ENCODE results near the gene TNFSF12. TPM values are rescaled to one million over a fixed set of nuclear protein-coding genes. Genes with fewer than 3 reads are reported as not detected.

Gene TNFSF12
- total and polyA plus RNA-seq, 9 of the 15 experiments (the other 6 are each of a cell fraction or from before 2014, with no cell fraction given) = 0.03 to 0.95 (median 0.19) TPM; not detected in 3

- TF ChIP-seq ZNF512 (tag; IDR thresholded peaks at IDR 0.05) = no peak
- TF ChIP-seq NFE2 (IDR thresholded peaks at IDR 0.05; ENCODE audit: low read depth) = peak; percentile 63
- TF ChIP-seq BMI1 (IDR thresholded peaks at IDR 0.05; ENCODE audit: low read length) = no peak
These were observed 38.7 kb downstream of the TNFSF12 start (continued) for GRCh38 chr17:7587420-7588151.

- TF ChIP-seq RBFOX2 (IDR thresholded peaks at IDR 0.05; ENCODE audit: low read depth, low read length) = peak; percentile 31; the same call in 1 of the 2 replicates
- TF ChIP-seq POLR2G (IDR thresholded peaks at IDR 0.05; ENCODE audit: low read depth, low read length) = peak; percentile 22; the same call in 1 of the 2 replicates
- no peak for TF ChIP-seq ZNF143 (CRISPR knock-in tag; IDR thresholded peaks at IDR 0.05)
- POLR2A ChIA-PET = interaction anchor here (1.0 to 1.7 kb wide), 5 partner anchors 8 to 115 kb away, joined by 3 to 6 read pairs (median 3); partner anchors contain the start of gene CD68
- no peak for ATAC-seq
- in situ Hi-C loops (cut with MboI) (no loop called here), intact Hi-C loops (cut with micrococcal nuclease) (loop anchor here (5.0 kb wide), 1 partner anchor 99 kb away; the partner anchor contains the start of genes TP53 and WRAP53)
- no peak for FAIRE-seq
- Histone ChIP-seq H3K4me3 (no peak overlapping the region), H3K9me3 (replicated peaks; ENCODE audit: control insufficient read depth, insufficient read depth, low read depth, low read length) (no peaks in the 10 kb centered on the region), H3K79me2 (ENCODE audit: control insufficient read depth, insufficient read depth, low read length) (peaks cover 50% of the 10 kb centered on the region), H3K4me2 (ENCODE audit: insufficient read depth, low read length) (peak overlapping the region; percentile 63), H3K27ac (ENCODE audit: extremely low read depth, low read depth, low read length) (peak overlapping the region; percentile 71; the same call in 2 of the 3 replicates), H3K9me1 (ENCODE audit: control insufficient read depth, insufficient read depth, low read length) (no peaks in the 10 kb centered on the region), H3K27me3 (ENCODE audit: control insufficient read depth in 2 of 2, insufficient read depth in 2 of 2, low read length in 2 of 2) (no peaks in the 10 kb centered on the region), H3K4me1 (replicated peaks in 1 of 2; ENCODE audit: control insufficient read depth in 2 of 2, insufficient read depth in 2 of 2, low read length in 2 of 2) (peaks cover 28 to 50% of the 10 kb centered on the region in 2 experiments), H3K36me3 (ENCODE audit: control insufficient read depth, insufficient read depth, low read length) (peaks cover 67% of the 10 kb centered on the region), H4K20me1 (replicated peaks; ENCODE audit: control insufficient read depth, insufficient read depth, low read length) (no peaks in the 10 kb centered on the region), H3K9ac (ENCODE audit: insufficient read depth in 1 of 2, low read depth in 2 of 2, low read length in 2 of 2) (peak overlapping the region; percentile 53 to 85), H2AFZ (ENCODE audit: low read depth, low read length) (no peak overlapping the region)
- CTCF ChIA-PET (ENCODE audit: low intra/inter-chr PET ratio) = no interaction called here
- DNase-seq (ENCODE audit: extremely low read depth in 1 of 4, low spot score in 3 of 4) = no peak
- 85% methylated on average over 14 of the region's 30 CpGs for WGBS (ENCODE audit: insufficient coverage, low coverage, missing lambda C conversion rate)
- BruUV-seq (replicated peaks) = no TSS peak
These were observed 39.8 kb downstream of the TNFSF12 start for GRCh38 chr17:7588553-7589203.
